NCI-H446 treated with DMSO at 0.1 percent for 48 hours (cell line): ENCODE measurements around the gene FGF1.
"Not testable (repeated sequence)": the region's sequence is repeated elsewhere in the genome, so short reads cannot be mapped to it uniquely, and the experiment has no call there.

Experiments used
- DNase-seq: peaks from one replicate; lab custom pipeline; 2025; lab: John Stamatoyannopoulos, UW

The FGF1 gene

GRCh38 chr5:142668336-142668735 lies 17.6 kb downstream of the FGF1 start:
- DNase-seq, result no peak

- DNase-seq, result no peak
Observed at GRCh38 chr5:142667831-142668230, 18.1 kb downstream of the FGF1 start.

GRCh38 chr5:142664636-142665035 lies 21.3 kb downstream of the FGF1 start:
- no peak for DNase-seq

GRCh38 chr5:142664067-142664466 lies 21.8 kb downstream of the FGF1 start:
- no peak for DNase-seq

GRCh38 chr5:142663246-142663645 lies 22.6 kb downstream of the FGF1 start:
- DNase-seq, result no peak

GRCh38 chr5:142661957-142662356 lies 23.9 kb downstream of the FGF1 start:
- DNase-seq, result no peak

GRCh38 chr5:142661143-142661542 lies 24.7 kb downstream of the FGF1 start:
- DNase-seq, result no peak

GRCh38 chr5:142660731-142661130 lies 25.2 kb downstream of the FGF1 start:
- no peak for DNase-seq

GRCh38 chr5:142660196-142660595 lies 25.7 kb downstream of the FGF1 start:
- no peak for DNase-seq

- no peak for DNase-seq
Observed at GRCh38 chr5:142659405-142659804, 26.5 kb downstream of the FGF1 start.

- DNase-seq, result no peak
Observed at GRCh38 chr5:142658278-142658677, 27.6 kb downstream of the FGF1 start.

- no peak for DNase-seq
Observed at GRCh38 chr5:142657446-142657845, 28.4 kb downstream of the FGF1 start.

- no peak for DNase-seq
Observed at GRCh38 chr5:142655339-142656267, 30.3 kb downstream of the FGF1 start.

- no peak for DNase-seq
Observed at GRCh38 chr5:142654578-142655058, 31.3 kb downstream of the FGF1 start.

GRCh38 chr5:142653321-142653720 lies 32.6 kb downstream of the FGF1 start:
- no peak for DNase-seq

- DNase-seq, result no peak
Observed at GRCh38 chr5:142652563-142652962, 33.3 kb downstream of the FGF1 start.

- DNase-seq, result no peak
Observed at GRCh38 chr5:142650881-142651280, 35.0 kb downstream of the FGF1 start.

GRCh38 chr5:142650060-142650459 lies 35.8 kb downstream of the FGF1 start:
- no peak for DNase-seq

- not testable (repeated sequence) for DNase-seq
Observed at GRCh38 chr5:142648108-142648507, 37.8 kb downstream of the FGF1 start.

GRCh38 chr5:142645456-142645855 lies 40.4 kb downstream of the FGF1 start:
- DNase-seq, result no peak

- no peak for DNase-seq
Observed at GRCh38 chr5:142644640-142645361, 41.1 kb downstream of the FGF1 start.

- no peak for DNase-seq
Observed at GRCh38 chr5:142644127-142644526, 41.8 kb downstream of the FGF1 start.

- no peak for DNase-seq
Observed at GRCh38 chr5:142643634-142644033, 42.3 kb downstream of the FGF1 start.
